K562 (cell line): Measurements from ENCODE around the gene ACTA2. TPM values are rescaled to one million over a fixed set of nuclear protein-coding genes. Genes with fewer than 3 reads are reported as not detected.

ENCODE experiments used
- ATAC-seq: fragments of 200-7000 bp; cut with Tn5 transposase; 3 replicates; pipeline ENCODE4 v1.9.1; 2020; ENCODE audit warnings: moderate library complexity
- BruUV-seq: library from RNA; stranded (reverse); fragments of 400-500 nt; replicated peaks from 2 replicates; lab custom pipeline; 2021; lab: Mats Ljungman, UMichigan
- CTCF ChIA-PET: fragments of 300-600 bp; formaldehyde crosslinking; extraction: SDS; loops from one replicate; lab custom pipeline; 2021; ENCODE audit warnings: low intra/inter-chr PET ratio; lab: Yijun Ruan, JAX
- POLR2A ChIA-PET: fragments of 300-600, 350-650 bp; sonication (Branson Sonifier 250); formaldehyde crosslinking; extraction: SDS; loops from one replicate; lab custom pipeline; 2021; ENCODE audit warnings: antibody characterized with exemption, inconsistent platforms; lab: Yijun Ruan, JAX
- DNase-seq, 4 experiments: peaks; one replicate each; pipeline versions ENCODE4 v3.0.0 to v3.0.0-alpha.2; 2011 to 2018; ENCODE audit warnings: low spot score in 3 of 4, mixed read lengths in 3 of 4; ENCODE audit errors: extremely low read depth in 1 of 4
- FAIRE-seq: peaks from 2 replicates; lab custom pipeline; 2011; peaks lifted over from hg19 to GRCh38; lab: Jason Lieb, UNC
- H2AFZ ChIP-seq: 2 replicates; pipeline ENCODE4 v1.6.0; 2011; ENCODE audit warnings: low read depth, low read length, control low read depth, inconsistent platforms
- H3K27ac ChIP-seq: fragments of 200-600 bp; 3 replicates; pipeline ENCODE4 v1.8.0; 2011; ENCODE audit warnings: low read depth, mild to moderate bottlenecking, control low read depth, inconsistent platforms, low read length, moderate library complexity, mixed read lengths; ENCODE audit errors: extremely low read depth
- H3K27me3 ChIP-seq, 2 experiments: fragments of 300-600 bp in 1 of 2; 2 replicates in 1 of 2; 3 replicates in 1 of 2; pipeline versions ENCODE4 v1.6.0 to v1.8.0; 2011; ENCODE audit warnings: inconsistent platforms in 2 of 2, low read length in 2 of 2, mild to moderate bottlenecking in 1 of 2, mixed read lengths in 1 of 2, moderate library complexity in 1 of 2; ENCODE audit not compliant: control insufficient read depth in 2 of 2, insufficient read depth in 2 of 2
- H3K36me3 ChIP-seq: fragments of 300-600 bp; 3 replicates; pipeline ENCODE4 v1.8.0; 2011; ENCODE audit warnings: mild to moderate bottlenecking, low read length, inconsistent platforms; ENCODE audit not compliant: control insufficient read depth, insufficient read depth
- H3K4me1 ChIP-seq, 2 experiments: fragments of 200-600 bp in 1 of 2; replicated peaks in 1 of 2; 2 replicates in 1 of 2; 3 replicates in 1 of 2; pipeline versions ENCODE4 v1.5.1 to v1.8.0; 2011; ENCODE audit warnings: inconsistent platforms in 2 of 2, low read length in 2 of 2, mild to moderate bottlenecking in 1 of 2, mixed read lengths in 1 of 2, moderate library complexity in 1 of 2; ENCODE audit not compliant: control insufficient read depth in 2 of 2, insufficient read depth in 2 of 2
- H3K4me2 ChIP-seq: 2 replicates; pipeline ENCODE4 v1.6.1; 2011; ENCODE audit warnings: low read length, control low read depth, inconsistent platforms, mixed read lengths; ENCODE audit not compliant: insufficient read depth
- H3K4me3 ChIP-seq: fragments of 200-600 bp; sonication (generic), shearing (Covaris generic); 2 replicates; pipeline ENCODE4 v1.5.1; 2016; ENCODE audit warnings: control low read depth, inconsistent platforms
- H3K79me2 ChIP-seq: fragments of 200-600 bp; 3 replicates; pipeline ENCODE4 v1.8.0; 2011; ENCODE audit warnings: low read length, inconsistent platforms; ENCODE audit not compliant: control insufficient read depth, insufficient read depth
- H3K9ac ChIP-seq, 2 experiments: 2 replicates each; pipeline versions ENCODE4 v1.6.0 to v1.6.1; 2011; ENCODE audit warnings: low read depth in 2 of 2, low read length in 2 of 2, control low read depth in 1 of 2, inconsistent platforms in 1 of 2, mild to moderate bottlenecking in 1 of 2, mixed read lengths in 1 of 2; ENCODE audit not compliant: insufficient read depth in 1 of 2
- H3K9me1 ChIP-seq: one replicate; pipeline ENCODE4 v1.6.0; 2011; ENCODE audit warnings: inconsistent platforms, mild to moderate bottlenecking, low read length, moderate library complexity; ENCODE audit not compliant: control insufficient read depth, insufficient read depth
- H3K9me3 ChIP-seq: replicated peaks from 2 replicates; pipeline ENCODE4 v1.5.1; 2011; ENCODE audit warnings: low read depth, low read length, inconsistent platforms; ENCODE audit not compliant: control insufficient read depth, insufficient read depth
- H4K20me1 ChIP-seq: replicated peaks from 2 replicates; pipeline ENCODE4 v1.6.1; 2011; ENCODE audit warnings: low read length, inconsistent platforms, mixed read lengths; ENCODE audit not compliant: control insufficient read depth, insufficient read depth
- BRD4 ChIP-seq: fragments of 200-600 bp; sonication (generic); IDR thresholded peaks from 2 replicates; pipeline ENCODE4 v1.6.1; 2017; ENCODE audit warnings: inconsistent platforms
- CHD4 ChIP-seq: fragments of 200-600 bp; sonication (generic); IDR thresholded peaks from 3 replicates; pipeline ENCODE4 v1.6.1; 2012; ENCODE audit warnings: low read depth, mild to moderate bottlenecking, mixed read lengths, low read length, inconsistent platforms; ENCODE audit not compliant: insufficient read depth, insufficient replicate concordance, poor library complexity, severe bottlenecking
- FOXK1 ChIP-seq: sonication (generic); formaldehyde crosslinking; IDR thresholded peaks from 2 replicates; pipeline ENCODE4 v1.8.0; 2022; ENCODE audit warnings: missing genetic modification reagents, mild to moderate bottlenecking, borderline replicate concordance
- HNRNPK ChIP-seq: fragments of 200-400 bp; formaldehyde crosslinking; IDR thresholded peaks from one replicate; pipeline ENCODE4 v1.6.1; 2018; ENCODE audit warnings: mild to moderate bottlenecking, low read depth, low read length; ENCODE audit not compliant: poor library complexity, severe bottlenecking
- IRF2 ChIP-seq: sonication (generic); formaldehyde crosslinking; IDR thresholded peaks from 2 replicates; pipeline ENCODE4 v1.8.1; 2022; ENCODE audit warnings: mild to moderate bottlenecking, missing genetic modification reagents
- SMARCC2 ChIP-seq: fragments of 450-650 bp; IDR thresholded peaks from 2 replicates; pipeline ENCODE4 v1.6.1; 2017; ENCODE audit warnings: antibody characterized with exemption, moderate library complexity, mild to moderate bottlenecking, low read depth
- SP2 ChIP-seq: IDR thresholded peaks from 2 replicates; pipeline ENCODE4 v1.6.1; 2011; ENCODE audit warnings: mild to moderate bottlenecking, low read depth, low read length, moderate library complexity; ENCODE audit not compliant: poor library complexity, severe bottlenecking; ENCODE audit errors: extremely low read depth
- STAG1 ChIP-seq: sonication (generic); formaldehyde crosslinking; IDR thresholded peaks from 2 replicates; pipeline ENCODE4 v1.5.0; 2020; ENCODE audit warnings: missing genetic modification reagents, borderline replicate concordance
- ZBTB40 ChIP-seq, 2 experiments: fragments of 450-650 bp in 1 of 2; sonication (generic) in 1 of 2; formaldehyde crosslinking in 1 of 2; IDR thresholded peaks; 2 replicates each; pipeline versions ENCODE4 v1.7.1 to v1.9.0; 2016 to 2022; ENCODE audit warnings: inconsistent platforms in 1 of 2, mild to moderate bottlenecking in 1 of 2, missing genetic modification reagents in 1 of 2
- ZC3H4 ChIP-seq: sonication (generic); formaldehyde crosslinking; IDR thresholded peaks from 2 replicates; pipeline ENCODE4 v1.9.0; 2021; ENCODE audit warnings: missing genetic modification reagents, borderline replicate concordance
- ZNF140 ChIP-seq: fragments of 250-450 bp; sonication (Bioruptor Pico); IDR thresholded peaks from 2 replicates; pipeline ENCODE4 v1.8.0; 2021; ENCODE audit warnings: moderate library complexity, mild to moderate bottlenecking, inconsistent platforms
- ZNF311 ChIP-seq: fragments of 250-450 bp; sonication (Bioruptor Pico); IDR thresholded peaks from 2 replicates; pipeline ENCODE4 v1.4.0; 2020; ENCODE audit warnings: mild to moderate bottlenecking, moderate library complexity
- ZNF695 ChIP-seq: fragments of 450-650 bp; formaldehyde crosslinking; IDR thresholded peaks from 2 replicates; pipeline ENCODE4 v1.4.0; 2020; ENCODE audit warnings: mild to moderate bottlenecking, moderate library complexity
- WGBS: fragments of 100-300 bp; shearing (Covaris generic); methylation state at CpG from one replicate; pipeline ENCODE4 v1.1.6; 2016; ENCODE audit warnings: low coverage, mixed read lengths; ENCODE audit not compliant: insufficient coverage; ENCODE audit errors: missing lambda C conversion rate; 5-methylcytosine and 5-hydroxymethylcytosine counted together
- in situ Hi-C: fragments of 300-500 bp; cut with MboI; formaldehyde crosslinking; loops from 4 replicates; pipeline ENCODE4 v1.15.0; 2018; ENCODE audit warnings: inconsistent platforms, mixed read lengths
- intact Hi-C: fragments of 100-400 bp; cut with micrococcal nuclease; formaldehyde crosslinking; loops from 2 replicates; pipeline ENCODE4 v1.14.2; 2022
- polyA plus RNA-seq, 8 experiments: library from polyadenylated mRNA; depleted of rRNA in 4 of 8; stranded (reverse) in 5 of 8; unstranded in 3 of 8; fragments of >200 nt; fragmentation: Nextera tagmentation in 2 of 8; fragmentation: Illumina TruSeq in 1 of 8; extraction: Ambion mirVana in 2 of 8; extraction: Trizol in 1 of 8; gene quantifications; 2 replicates each; pipeline versions ENCODE4 v1.2.1 to v1.2.3, GENCODE V29; 2011 to 2014; ENCODE audit warnings: inconsistent platforms in 1 of 8, missing spikeins in 1 of 8
- total RNA-seq, 7 experiments: library from RNA; depleted of rRNA in 6 of 7; stranded (reverse); fragments of >200 nt in 6 of 7; fragmentation: Illumina TruSeq in 2 of 7; extraction: Trizol in 2 of 7; gene quantifications; 2 replicates each; pipeline versions ENCODE4 v1.2.1 to v1.2.3, GENCODE V29; 2011 to 2021; ENCODE audit warnings: low replicate concordance in 1 of 7

ACTA2 gene
- total and polyA plus RNA-seq, 9 of the 15 experiments (the other 6 are each of a cell fraction or from before 2014, with no cell fraction given), result 0.15 to 1.0 (median 0.38) TPM; not detected in 3

- no peaks in the 10 kb centered on the region for H3K4me1 ChIP-seq
- no peaks in the 10 kb centered on the region for H3K9me1 ChIP-seq
- no peak overlapping the region for H3K9ac ChIP-seq
- 0% methylated on average over 3 of the region's 3 CpGs for WGBS
- in situ Hi-C loops, result no loop called here
- no peak overlapping the region for H2AFZ ChIP-seq
- no peaks in the 10 kb centered on the region for H3K79me2 ChIP-seq
- TF ChIP-seq ZNF140 (no peak), HNRNPK (no peak), ZC3H4 (CRISPR knock-in tag) (no peak), IRF2 (CRISPR knock-in tag) (no peak), ZBTB40 (IDR thresholded peaks at IDR 0.05) (no peak), ZBTB40 (CRISPR knock-in tag; IDR thresholded peaks at IDR 0.05) (no peak), STAG1 (CRISPR knock-in tag) (no peak), SP2 (no peak), ZNF695 (CRISPR knock-in tag) (no peak), CHD4 (no peak), ZNF311 (no peak), SMARCC2 (no peak), BRD4 (no peak), FOXK1 (CRISPR knock-in tag) (no peak)
- TF ChIP-seq, all 486 proteins: peak for 0
- FAIRE-seq, result no peak
- H3K4me2 ChIP-seq, result no peak overlapping the region
- ATAC-seq, result no peak
- no peaks in the 10 kb centered on the region for H4K20me1 ChIP-seq
- no peaks in the 10 kb centered on the region for H3K9me3 ChIP-seq
- intact Hi-C loops, result no loop called here
- H3K27ac ChIP-seq, result no peak overlapping the region
- no peaks in the 10 kb centered on the region for H3K36me3 ChIP-seq
- no peak for DNase-seq
- no TSS peak for BruUV-seq
- CTCF ChIA-PET, result interaction anchor here (0.7 to 3.4 kb wide), 2 partner anchors 50 to 283 kb away, joined by 3 to 27 read pairs; no protein-coding TSS in a partner anchor
- no peaks in the 10 kb centered on the region for H3K27me3 ChIP-seq
- H3K4me3 ChIP-seq, result no peak overlapping the region
- POLR2A ChIA-PET, result no interaction called here
These were observed 15.9 kb downstream of the ACTA2 start for GRCh38 chr10:88936656-88937055.
